Peyer's patch (tissue), 4 donors: Measurements from ENCODE around the gene ZNF273.

ENCODE experiments used
- POLR2A ChIP-seq, 2 donors: fragments of 450-650 bp; IDR thresholded peaks; one replicate each; pipeline ENCODE4 v1.5.1; 2017; ENCODE audit warnings: antibody characterized with exemption in 2 of 2, mild to moderate bottlenecking in 2 of 2, moderate library complexity in 2 of 2
- TF ChIP-seq, protein P1 (sequence below), 6 experiments: fragments of 450-650 bp in 4 of 6; fragments of 200-600 bp in 2 of 6; sonication (generic) in 1 of 6; IDR thresholded peaks; one replicate each; pipeline ENCODE4 v1.5.1; 2017 to 2019; ENCODE audit warnings: antibody characterized with exemption in 6 of 6, mild to moderate bottlenecking in 3 of 6, moderate library complexity in 1 of 6

DNA sequence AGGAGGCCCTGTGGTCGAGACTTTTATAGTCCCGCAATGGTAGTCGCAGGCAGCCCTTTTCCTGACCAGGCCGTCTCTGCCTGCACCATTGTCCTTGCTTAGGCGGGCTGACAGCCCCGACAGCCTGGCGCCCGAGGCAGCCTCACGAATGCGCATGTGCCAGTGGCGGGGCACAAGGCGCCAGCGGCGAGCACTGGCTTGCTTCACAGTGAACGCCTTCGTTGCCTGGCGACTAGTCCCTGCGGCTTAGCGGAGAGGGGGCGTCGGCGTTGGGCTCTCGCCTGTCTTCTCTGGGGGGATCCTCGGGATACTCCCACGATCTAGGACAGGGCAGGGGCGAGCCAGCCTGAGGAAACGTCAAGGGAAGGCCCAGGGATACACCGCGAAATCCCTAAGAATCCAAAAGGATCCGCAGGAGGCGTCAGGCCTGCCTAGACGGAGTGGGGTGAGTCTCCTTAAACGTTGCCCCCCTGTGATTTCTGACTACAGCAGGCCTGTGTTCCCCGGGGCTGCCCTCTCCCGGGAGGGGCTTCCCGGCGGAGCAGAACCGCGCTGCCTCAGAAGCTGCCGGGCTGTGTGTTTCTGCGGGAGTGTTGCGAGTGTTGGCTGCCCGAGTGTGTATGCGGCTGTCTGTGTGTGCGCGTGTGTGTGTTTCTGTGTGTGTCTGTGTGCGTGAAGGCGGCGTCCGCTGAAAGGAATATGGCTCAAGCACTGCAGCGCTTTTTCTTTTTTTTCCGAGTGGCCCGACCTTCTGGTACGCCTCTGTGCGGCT, 20.5 kb upstream of the ZNF273 start:
- TF ChIP-seq, protein P1, sequence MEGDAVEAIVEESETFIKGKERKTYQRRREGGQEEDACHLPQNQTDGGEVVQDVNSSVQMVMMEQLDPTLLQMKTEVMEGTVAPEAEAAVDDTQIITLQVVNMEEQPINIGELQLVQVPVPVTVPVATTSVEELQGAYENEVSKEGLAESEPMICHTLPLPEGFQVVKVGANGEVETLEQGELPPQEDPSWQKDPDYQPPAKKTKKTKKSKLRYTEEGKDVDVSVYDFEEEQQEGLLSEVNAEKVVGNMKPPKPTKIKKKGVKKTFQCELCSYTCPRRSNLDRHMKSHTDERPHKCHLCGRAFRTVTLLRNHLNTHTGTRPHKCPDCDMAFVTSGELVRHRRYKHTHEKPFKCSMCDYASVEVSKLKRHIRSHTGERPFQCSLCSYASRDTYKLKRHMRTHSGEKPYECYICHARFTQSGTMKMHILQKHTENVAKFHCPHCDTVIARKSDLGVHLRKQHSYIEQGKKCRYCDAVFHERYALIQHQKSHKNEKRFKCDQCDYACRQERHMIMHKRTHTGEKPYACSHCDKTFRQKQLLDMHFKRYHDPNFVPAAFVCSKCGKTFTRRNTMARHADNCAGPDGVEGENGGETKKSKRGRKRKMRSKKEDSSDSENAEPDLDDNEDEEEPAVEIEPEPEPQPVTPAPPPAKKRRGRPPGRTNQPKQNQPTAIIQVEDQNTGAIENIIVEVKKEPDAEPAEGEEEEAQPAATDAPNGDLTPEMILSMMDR (IDR thresholded peaks at IDR 0.05), result no peak
- no peak for TF ChIP-seq POLR2A (IDR thresholded peaks at IDR 0.05)
